DOHH2 (cell line): ENCODE data around the gene FCER1G.

ENCODE experiments used
- H3F3A ChIP-seq: fragments of 200-600 bp; sonication (generic), shearing (Covaris generic); 2 replicates; pipeline ENCODE4 v1.6.0; 2016; ENCODE audit warnings: antibody characterized with exemption, mild to moderate bottlenecking; ENCODE audit not compliant: control insufficient read depth, insufficient read depth
- H3K27ac ChIP-seq: fragments of 200-600 bp; sonication (generic); 2 replicates; pipeline ENCODE4 v1.5.1; 2014; ENCODE audit warnings: low read depth, mild to moderate bottlenecking, low read length, moderate library complexity
- H3K27me3 ChIP-seq: fragments of 200-600 bp; sonication (generic); 2 replicates; pipeline ENCODE4 v1.6.1; 2014; ENCODE audit warnings: mild to moderate bottlenecking, low read length, mixed read lengths; ENCODE audit not compliant: control insufficient read depth
- H3K36me3 ChIP-seq: fragments of 200-600 bp; sonication (generic); 2 replicates; pipeline ENCODE4 v1.6.1; 2014; ENCODE audit warnings: mild to moderate bottlenecking, low read length, moderate library complexity, mixed read lengths; ENCODE audit not compliant: control insufficient read depth
- H3K4me1 ChIP-seq: fragments of 200-600 bp; sonication (generic); 2 replicates; pipeline ENCODE4 v1.6.1; 2014; ENCODE audit warnings: mild to moderate bottlenecking, low read length, mixed read lengths; ENCODE audit not compliant: control insufficient read depth
- H3K4me2 ChIP-seq: fragments of 200-600 bp; sonication (generic); 2 replicates; pipeline ENCODE4 v1.6.0; 2014; ENCODE audit warnings: mild to moderate bottlenecking, low read length, moderate library complexity
- H3K4me3 ChIP-seq: fragments of 200-600 bp; sonication (generic); 2 replicates; pipeline ENCODE4 v1.5.1; 2014; ENCODE audit warnings: mild to moderate bottlenecking, low read length, mixed read lengths
- H3K79me2 ChIP-seq: fragments of 200-600 bp; sonication (generic); 2 replicates; pipeline ENCODE4 v1.6.1; 2014; ENCODE audit warnings: mild to moderate bottlenecking, low read length, mixed read lengths; ENCODE audit not compliant: control insufficient read depth
- H3K9me2 ChIP-seq: fragments of 200-600 bp; sonication (generic); replicated peaks from 2 replicates; pipeline ENCODE4 v1.6.1; 2014; ENCODE audit warnings: mild to moderate bottlenecking, low read length, mixed read lengths; ENCODE audit not compliant: control insufficient read depth
- H3K9me3 ChIP-seq: fragments of 200-600 bp; sonication (generic); 2 replicates; pipeline ENCODE4 v1.6.1; 2014; ENCODE audit warnings: antibody characterized with exemption, low read length, mixed read lengths; ENCODE audit not compliant: control insufficient read depth, insufficient read depth
- H4K20me1 ChIP-seq: fragments of 200-600 bp; sonication (generic); 2 replicates; pipeline ENCODE4 v1.6.0; 2014; ENCODE audit warnings: low read depth, mild to moderate bottlenecking, antibody characterized with exemption, low read length, moderate library complexity; ENCODE audit not compliant: control insufficient read depth, insufficient read depth
- EZH2phosphoT487 ChIP-seq: fragments of 200-600 bp; sonication (generic); IDR thresholded peaks from 2 replicates; pipeline ENCODE4 v1.6.1; 2017; ENCODE audit warnings: borderline replicate concordance, mild to moderate bottlenecking, antibody characterized with exemption, low read length, moderate library complexity, mixed read lengths
- TF ChIP-seq, protein P1 (sequence below): fragments of 200-600 bp; sonication (generic); IDR thresholded peaks from one replicate; pipeline ENCODE4 v1.5.1; 2014; ENCODE audit warnings: antibody characterized with exemption, mild to moderate bottlenecking, low read depth, low read length; ENCODE audit not compliant: poor library complexity, severe bottlenecking

FCER1G gene

DNA sequence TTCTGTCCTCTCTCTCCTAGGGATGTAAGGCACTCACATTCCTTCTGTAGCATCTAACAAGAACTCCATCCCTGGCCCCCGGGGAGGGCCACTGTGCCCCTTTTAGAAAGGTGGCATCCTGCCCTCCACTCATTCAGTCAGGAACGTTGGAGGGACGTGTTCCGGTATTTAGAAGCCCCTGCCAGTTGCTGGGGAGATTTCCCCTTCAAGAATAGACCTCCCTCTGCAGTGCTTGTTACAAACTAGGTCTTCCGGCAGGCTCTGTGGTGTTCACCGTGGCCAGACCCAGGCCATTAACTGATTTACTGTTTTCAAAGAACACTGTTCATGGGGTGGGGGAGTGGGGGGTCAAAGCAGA is 44.2 kb downstream of the FCER1G start:
- Histone ChIP-seq H3K9me3 (peaks cover 13% of the 10 kb centered on the region), H3K4me2 (peak overlapping the region; percentile 73), H3K4me3 (peak overlapping the region; percentile 72), H3K79me2 (no peaks in the 10 kb centered on the region), H4K20me1 (no peaks in the 10 kb centered on the region), H3F3A (no peaks in the 10 kb centered on the region), H3K4me1 (peaks cover 42% of the 10 kb centered on the region), H3K27ac (no peak overlapping the region), H3K27me3 (peaks cover 39% of the 10 kb centered on the region), H3K36me3 (no peaks in the 10 kb centered on the region), H3K9me2 (no peaks in the 10 kb centered on the region)
- peak; percentile 24; the same call in 1 of the 2 replicates for TF ChIP-seq EZH2phosphoT487
- TF ChIP-seq, protein P1, sequence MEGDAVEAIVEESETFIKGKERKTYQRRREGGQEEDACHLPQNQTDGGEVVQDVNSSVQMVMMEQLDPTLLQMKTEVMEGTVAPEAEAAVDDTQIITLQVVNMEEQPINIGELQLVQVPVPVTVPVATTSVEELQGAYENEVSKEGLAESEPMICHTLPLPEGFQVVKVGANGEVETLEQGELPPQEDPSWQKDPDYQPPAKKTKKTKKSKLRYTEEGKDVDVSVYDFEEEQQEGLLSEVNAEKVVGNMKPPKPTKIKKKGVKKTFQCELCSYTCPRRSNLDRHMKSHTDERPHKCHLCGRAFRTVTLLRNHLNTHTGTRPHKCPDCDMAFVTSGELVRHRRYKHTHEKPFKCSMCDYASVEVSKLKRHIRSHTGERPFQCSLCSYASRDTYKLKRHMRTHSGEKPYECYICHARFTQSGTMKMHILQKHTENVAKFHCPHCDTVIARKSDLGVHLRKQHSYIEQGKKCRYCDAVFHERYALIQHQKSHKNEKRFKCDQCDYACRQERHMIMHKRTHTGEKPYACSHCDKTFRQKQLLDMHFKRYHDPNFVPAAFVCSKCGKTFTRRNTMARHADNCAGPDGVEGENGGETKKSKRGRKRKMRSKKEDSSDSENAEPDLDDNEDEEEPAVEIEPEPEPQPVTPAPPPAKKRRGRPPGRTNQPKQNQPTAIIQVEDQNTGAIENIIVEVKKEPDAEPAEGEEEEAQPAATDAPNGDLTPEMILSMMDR, result no peak

- no peaks in the 10 kb centered on the region for H3K79me2 ChIP-seq
- no peaks in the 10 kb centered on the region for H3F3A ChIP-seq
- peaks cover 39% of the 10 kb centered on the region for H3K27me3 ChIP-seq
- no peaks in the 10 kb centered on the region for H3K36me3 ChIP-seq
- H3K27ac ChIP-seq, result no peak overlapping the region
- peaks cover 42% of the 10 kb centered on the region for H3K4me1 ChIP-seq
- no peak overlapping the region for H3K4me3 ChIP-seq
- no peaks in the 10 kb centered on the region for H4K20me1 ChIP-seq
- TF ChIP-seq, protein P1, result no peak
- TF ChIP-seq EZH2phosphoT487, result no peak
- H3K4me2 ChIP-seq, result 0 out of 2 replicates have a peak overlapping the region, but pooled peaks have one; percentile 96
- no peaks in the 10 kb centered on the region for H3K9me2 ChIP-seq
- peaks cover 13% of the 10 kb centered on the region for H3K9me3 ChIP-seq
Measured at GRCh38 chr1:161259765-161260164, 44.7 kb downstream of the FCER1G start.

- peak overlapping the region; percentile 96 for H3K4me2 ChIP-seq
- H3F3A ChIP-seq, result no peaks in the 10 kb centered on the region
- H3K36me3 ChIP-seq, result no peaks in the 10 kb centered on the region
- H3K4me3 ChIP-seq, result peak overlapping the region; percentile 68
- TF ChIP-seq EZH2phosphoT487, result no peak
- TF ChIP-seq, protein P1, result no peak
- no peaks in the 10 kb centered on the region for H3K79me2 ChIP-seq
- H3K9me2 ChIP-seq, result no peaks in the 10 kb centered on the region
- peaks cover 13% of the 10 kb centered on the region for H3K9me3 ChIP-seq
- peaks cover 39% of the 10 kb centered on the region for H3K27me3 ChIP-seq
- peaks cover 42% of the 10 kb centered on the region for H3K4me1 ChIP-seq
- no peak overlapping the region for H3K27ac ChIP-seq
- H4K20me1 ChIP-seq, result no peaks in the 10 kb centered on the region
Measured at GRCh38 chr1:161260376-161261260, 45.5 kb downstream of the FCER1G start.
